A549 (cell line): ENCODE measurements around the gene STAT4. TPM values are rescaled to one million over a fixed set of nuclear protein-coding genes. Genes with fewer than 3 reads are reported as not detected.

Experiments
- ATAC-seq, 2 experiments: fragments of 200-7000 bp in 1 of 2; fragments of >200 bp in 1 of 2; cut with Nextera tagmentation in 1 of 2; cut with Tn5 transposase in 1 of 2; 3 replicates each; pipeline versions ENCODE4 v1.8.0 to v1.9.1; 2018 to 2020; ENCODE audit warnings: mild to moderate bottlenecking in 1 of 2, moderate library complexity in 1 of 2
- CTCF ChIA-PET: fragments of 300-600 bp; sonication (Branson Sonifier 250); formaldehyde crosslinking; extraction: SDS; loops from one replicate; lab custom pipeline; 2021; ENCODE audit warnings: antibody characterized with exemption, inconsistent platforms; lab: Yijun Ruan, JAX
- POLR2A ChIA-PET: fragments of 350-600 bp; formaldehyde crosslinking; extraction: SDS; loops from one replicate; lab custom pipeline; 2021; ENCODE audit warnings: antibody characterized with exemption, inconsistent platforms; lab: Yijun Ruan, JAX
- DNase-seq, 2 experiments: peaks; one replicate each; pipeline versions ENCODE4 v3.0.0 to v3.0.0-alpha.2; 2011 to 2016; ENCODE audit warnings: low read depth in 1 of 2, low spot score in 1 of 2
- FAIRE-seq: peaks from 2 replicates; lab custom pipeline; 2011; peaks lifted over from hg19 to GRCh38; lab: Jason Lieb, UNC
- H3K27ac ChIP-seq, 2 experiments: fragments of >200 bp; sonication (Bioruptor Twin); formaldehyde crosslinking; 3 replicates each; pipeline ENCODE4 v1.5.1; 2016 to 2017
- H3K4me1 ChIP-seq: fragments of >200 bp; sonication (Bioruptor Twin); formaldehyde crosslinking; 3 replicates; pipeline ENCODE4 v1.6.1; 2016
- H3K4me2 ChIP-seq: fragments of >200 bp; sonication (Bioruptor Twin); formaldehyde crosslinking; 3 replicates; pipeline ENCODE4 v1.6.1; 2016
- H3K4me3 ChIP-seq: fragments of >200 bp; sonication (Bioruptor Twin); formaldehyde crosslinking; 3 replicates; pipeline ENCODE4 v1.5.1; 2016
- H3K9me3 ChIP-seq: fragments of >200 bp; sonication (Bioruptor Twin); formaldehyde crosslinking; 3 replicates; pipeline ENCODE4 v1.6.1; 2016
- CBX2 ChIP-seq: fragments of 200-600 bp; sonication (generic); IDR thresholded peaks from 2 replicates; pipeline ENCODE4 v1.6.1; 2016; ENCODE audit warnings: low read depth, mild to moderate bottlenecking, borderline replicate concordance
- CEBPB ChIP-seq, 2 experiments: fragments of >200 bp in 1 of 2; sonication (Bioruptor Twin) in 1 of 2; formaldehyde crosslinking in 1 of 2; IDR thresholded peaks; 2 replicates each; pipeline ENCODE4 v1.6.1; 2012 to 2016
- CTCF ChIP-seq: fragments of >200 bp; sonication (Bioruptor Twin); formaldehyde crosslinking; IDR thresholded peaks from 3 replicates; pipeline ENCODE4 v1.5.1; 2016
- EHMT2 ChIP-seq: fragments of 200-600 bp; sonication (generic); IDR thresholded peaks from 2 replicates; pipeline ENCODE4 v1.6.1; 2016; ENCODE audit warnings: antibody characterized with exemption, low read depth, mild to moderate bottlenecking, moderate library complexity
- EP300 ChIP-seq, 2 experiments: fragments of >200 bp; sonication (Bioruptor Twin); formaldehyde crosslinking; IDR thresholded peaks; 2 replicates in 1 of 2; 3 replicates in 1 of 2; pipeline ENCODE4 v1.6.1; 2016 to 2017
- ESRRA ChIP-seq: fragments of 150-350 bp; IDR thresholded peaks from 2 replicates; pipeline ENCODE4 v1.6.1; 2014; ENCODE audit warnings: mild to moderate bottlenecking, low read length, borderline replicate concordance
- FOSB ChIP-seq: fragments of 250-450 bp; sonication (Bioruptor Pico); IDR thresholded peaks from 2 replicates; pipeline ENCODE4 v1.5.0; 2020; ENCODE audit warnings: mild to moderate bottlenecking, moderate library complexity
- FOSL2 ChIP-seq, 2 experiments: fragments of 450-650 bp in 1 of 2; fragments of >200 bp in 1 of 2; sonication (Bioruptor Twin) in 1 of 2; formaldehyde crosslinking; IDR thresholded peaks; 2 replicates each; pipeline versions ENCODE4 v1.5.0 to v1.6.1; 2016 to 2020; ENCODE audit warnings: mild to moderate bottlenecking in 1 of 2, moderate library complexity in 1 of 2
- FOXS1 ChIP-seq: fragments of 250-450 bp; sonication (Bioruptor Pico); IDR thresholded peaks from 2 replicates; pipeline ENCODE4 v1.5.0; 2020; ENCODE audit warnings: mild to moderate bottlenecking, moderate library complexity
- GATA3 ChIP-seq: IDR thresholded peaks from 2 replicates; pipeline ENCODE4 v1.6.1; 2012; ENCODE audit warnings: borderline replicate concordance
- HDAC2 ChIP-seq: fragments of 200-600 bp; sonication (generic); IDR thresholded peaks from 2 replicates; pipeline ENCODE4 v1.6.1; 2016
- HOXA7 ChIP-seq: fragments of 250-450 bp; sonication (Bioruptor Pico); IDR thresholded peaks from 2 replicates; pipeline ENCODE4 v1.5.0; 2020; ENCODE audit warnings: mild to moderate bottlenecking, moderate library complexity
- HOXB13 ChIP-seq: fragments of 250-450 bp; sonication (Bioruptor Pico); IDR thresholded peaks from 2 replicates; pipeline ENCODE4 v1.5.0; 2020; ENCODE audit warnings: low read depth, mild to moderate bottlenecking, moderate library complexity
- JUN ChIP-seq, 2 experiments: fragments of >200 bp; sonication (Bioruptor Twin); formaldehyde crosslinking; IDR thresholded peaks; 2 replicates in 1 of 2; 3 replicates in 1 of 2; pipeline ENCODE4 v1.6.1; 2016 to 2017
- JUNB ChIP-seq: fragments of >200 bp; sonication (Bioruptor Twin); formaldehyde crosslinking; IDR thresholded peaks from 2 replicates; pipeline ENCODE4 v1.6.1; 2016
- NFE2L2 ChIP-seq: fragments of 150-350 bp; conservative IDR thresholded peaks from 2 replicates; pipeline ENCODE4 v1.6.1; 2014; ENCODE audit warnings: low read length
- PBX3 ChIP-seq: IDR thresholded peaks from 2 replicates; pipeline ENCODE4 v1.6.1; 2012
- PHF8 ChIP-seq: fragments of 200-600 bp; sonication (generic); IDR thresholded peaks from 2 replicates; pipeline ENCODE4 v1.6.1; 2016; ENCODE audit warnings: low read depth, mild to moderate bottlenecking, antibody characterized with exemption, moderate library complexity, borderline replicate concordance
- POLR2A ChIP-seq: IDR thresholded peaks from 2 replicates; pipeline ENCODE4 v1.6.1; 2012; ENCODE audit warnings: mild to moderate bottlenecking, low read length
- RARB ChIP-seq: fragments of 250-450 bp; sonication (Bioruptor Pico); IDR thresholded peaks from 2 replicates; pipeline ENCODE4 v1.8.0; 2021; ENCODE audit warnings: mild to moderate bottlenecking, moderate library complexity
- RCOR1 ChIP-seq: fragments of 150-350 bp; IDR thresholded peaks from 2 replicates; pipeline ENCODE4 v1.6.1; 2014; ENCODE audit warnings: antibody characterized with exemption, low read length, low read depth
- RFX5 ChIP-seq: fragments of 450-650 bp; IDR thresholded peaks from 2 replicates; pipeline ENCODE4 v1.7.1; 2014; ENCODE audit warnings: antibody characterized with exemption, mild to moderate bottlenecking, moderate library complexity
- RNF2 ChIP-seq: fragments of 200-600 bp; sonication (generic); IDR thresholded peaks from 2 replicates; pipeline ENCODE4 v1.6.1; 2016; ENCODE audit warnings: low read depth, mild to moderate bottlenecking, antibody characterized with exemption, moderate library complexity, borderline replicate concordance
- SMC3 ChIP-seq: fragments of >200 bp; sonication (Bioruptor Twin); formaldehyde crosslinking; IDR thresholded peaks from 3 replicates; pipeline ENCODE4 v1.6.1; 2018; ENCODE audit warnings: inconsistent platforms
- TFCP2L1 ChIP-seq: fragments of 250-450 bp; sonication (Bioruptor Pico); IDR thresholded peaks from 2 replicates; pipeline ENCODE4 v1.5.0; 2021; ENCODE audit warnings: mild to moderate bottlenecking
- TP53 ChIP-seq: fragments of 250-450 bp; sonication (Bioruptor Pico); IDR thresholded peaks from 2 replicates; pipeline ENCODE4 v1.5.0; 2021; ENCODE audit warnings: mild to moderate bottlenecking, moderate library complexity
- ZSCAN20 ChIP-seq: fragments of 250-450 bp; sonication (Bioruptor Pico); IDR thresholded peaks from 2 replicates; pipeline ENCODE4 v1.8.0; 2022; ENCODE audit warnings: mild to moderate bottlenecking, moderate library complexity
- WGBS: methylation state at CpG from one replicate; pipeline ENCODE4 v1.1.6; 2017; ENCODE audit errors: missing lambda C conversion rate; 5-methylcytosine and 5-hydroxymethylcytosine counted together
- polyA plus RNA-seq, 4 experiments: library from polyadenylated mRNA; depleted of rRNA in 3 of 4; stranded (reverse); fragments of >200 nt; fragmentation: RNase III in 1 of 4; extraction: RNeasy Plus Mini Kit Qiagen cat#74134 plus additional on column Dnase treatment in 1 of 4; gene quantifications; 2 replicates in 3 of 4; 3 replicates in 1 of 4; pipeline ENCODE4 v1.2.3, GENCODE V29; 2011 to 2017
- TF ChIP-seq, protein P1 (sequence below): fragments of >200 bp; sonication (Bioruptor Twin); formaldehyde crosslinking; IDR thresholded peaks from 3 replicates; pipeline ENCODE4 v1.6.1; 2016
- TF ChIP-seq, protein P2 (sequence below): fragments of 250-450 bp; sonication (Bioruptor Pico); IDR thresholded peaks from 2 replicates; pipeline ENCODE4 v1.5.0; 2021; ENCODE audit warnings: mild to moderate bottlenecking, moderate library complexity, borderline replicate concordance
- TF ChIP-seq, protein P3 (sequence below): fragments of 250-450 bp; sonication (Bioruptor Pico); IDR thresholded peaks from 2 replicates; pipeline ENCODE4 v1.5.0; 2020; ENCODE audit warnings: low read depth, mild to moderate bottlenecking, moderate library complexity
- TF ChIP-seq, protein P4 (sequence below): IDR thresholded peaks from 2 replicates; pipeline ENCODE4 v1.6.1; 2012
- TF ChIP-seq, protein P5 (sequence below): fragments of 150-350 bp; IDR thresholded peaks from 2 replicates; pipeline ENCODE4 v1.6.1; 2014; ENCODE audit warnings: low read depth, mild to moderate bottlenecking, low read length

STAT4 gene
- polyA plus RNA-seq, 2 of the 4 experiments (the other 2 are of a cell fraction), result 11.6 to 34.4 TPM

- FAIRE-seq (peak; percentile 28), DNase-seq (peak in 1 of 2 experiments; percentile 75), ATAC-seq (peak in 1 of 2 experiments; percentile 14; a peak in 3 of 6 replicates)
- Histone ChIP-seq H3K27ac (peak overlapping the region; percentile 94 to 95), H3K4me2 (peak overlapping the region; percentile 69), H3K4me3 (peak overlapping the region; percentile 10; the same call in 1 of the 3 replicates), H3K9me3 (no peaks in the 10 kb centered on the region), H3K4me1 (peaks cover 94% of the 10 kb centered on the region)
- ChIA-PET CTCF (interaction anchor here (1.3 to 11.8 kb wide), 4 partner anchors 48 to 352 kb away, joined by 6 to 172 read pairs (median 24); no protein-coding TSS in a partner anchor), POLR2A (interaction anchor here (0.6 to 1.5 kb wide), 3 partner anchors 49 to 175 kb away, joined by 4 to 8 read pairs (median 4); no protein-coding TSS in a partner anchor)
- WGBS, result 2% methylated on average over 5 of the region's 5 CpGs
- TF ChIP-seq TP53 (CRISPR knock-in tag), result no peak
- no peak for TF ChIP-seq RCOR1
- TF ChIP-seq RARB (CRISPR knock-in tag), result peak; percentile 62; the same call in 1 of the 2 replicates
- TF ChIP-seq PHF8, result no peak
- TF ChIP-seq RNF2, result no peak
- TF ChIP-seq CBX2, result no peak
- no peak for TF ChIP-seq HDAC2
- no peak for TF ChIP-seq HOXB13 (CRISPR knock-in tag)
- TF ChIP-seq JUN (IDR thresholded peaks at IDR 0.05), result peak in 1 of 2 experiments; percentile 44; a peak in 1 of 5 replicates
- no peak for TF ChIP-seq FOXS1 (CRISPR knock-in tag)
- no peak for TF ChIP-seq ESRRA
- peak; percentile 67 to 97 for TF ChIP-seq CEBPB (IDR thresholded peaks at IDR 0.05)
- no peak for TF ChIP-seq HOXA7 (CRISPR knock-in tag)
- TF ChIP-seq PBX3, result 0 out of 2 replicates have a peak, but pooled peaks have one; percentile 48
- TF ChIP-seq ZSCAN20 (CRISPR knock-in tag), result no peak
- TF ChIP-seq, protein P1, sequence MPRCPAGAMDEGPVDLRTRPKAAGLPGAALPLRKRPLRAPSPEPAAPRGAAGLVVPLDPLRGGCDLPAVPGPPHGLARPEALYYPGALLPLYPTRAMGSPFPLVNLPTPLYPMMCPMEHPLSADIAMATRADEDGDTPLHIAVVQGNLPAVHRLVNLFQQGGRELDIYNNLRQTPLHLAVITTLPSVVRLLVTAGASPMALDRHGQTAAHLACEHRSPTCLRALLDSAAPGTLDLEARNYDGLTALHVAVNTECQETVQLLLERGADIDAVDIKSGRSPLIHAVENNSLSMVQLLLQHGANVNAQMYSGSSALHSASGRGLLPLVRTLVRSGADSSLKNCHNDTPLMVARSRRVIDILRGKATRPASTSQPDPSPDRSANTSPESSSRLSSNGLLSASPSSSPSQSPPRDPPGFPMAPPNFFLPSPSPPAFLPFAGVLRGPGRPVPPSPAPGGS, result peak; percentile 47; the same call in 1 of the 3 replicates
- TF ChIP-seq, protein P2, sequence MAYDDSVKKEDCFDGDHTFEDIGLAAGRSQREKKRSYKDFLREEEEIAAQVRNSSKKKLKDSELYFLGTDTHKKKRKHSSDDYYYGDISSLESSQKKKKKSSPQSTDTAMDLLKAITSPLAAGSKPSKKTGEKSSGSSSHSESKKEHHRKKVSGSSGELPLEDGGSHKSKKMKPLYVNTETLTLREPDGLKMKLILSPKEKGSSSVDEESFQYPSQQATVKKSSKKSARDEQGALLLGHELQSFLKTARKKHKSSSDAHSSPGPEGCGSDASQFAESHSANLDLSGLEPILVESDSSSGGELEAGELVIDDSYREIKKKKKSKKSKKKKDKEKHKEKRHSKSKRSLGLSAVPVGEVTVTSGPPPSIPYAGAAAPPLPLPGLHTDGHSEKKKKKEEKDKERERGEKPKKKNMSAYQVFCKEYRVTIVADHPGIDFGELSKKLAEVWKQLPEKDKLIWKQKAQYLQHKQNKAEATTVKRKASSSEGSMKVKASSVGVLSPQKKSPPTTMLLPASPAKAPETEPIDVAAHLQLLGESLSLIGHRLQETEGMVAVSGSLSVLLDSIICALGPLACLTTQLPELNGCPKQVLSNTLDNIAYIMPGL (CRISPR knock-in tag), result no peak
- TF ChIP-seq RFX5, result no peak
- TF ChIP-seq NFE2L2, result no peak
- no peak for TF ChIP-seq CTCF
- peak; percentile 96 for TF ChIP-seq GATA3
- peak; percentile 68 for TF ChIP-seq FOSL2 (IDR thresholded peaks at IDR 0.05)
- TF ChIP-seq FOSL2 (CRISPR knock-in tag; IDR thresholded peaks at IDR 0.05), result peak; percentile 88
- TF ChIP-seq, protein P3, sequence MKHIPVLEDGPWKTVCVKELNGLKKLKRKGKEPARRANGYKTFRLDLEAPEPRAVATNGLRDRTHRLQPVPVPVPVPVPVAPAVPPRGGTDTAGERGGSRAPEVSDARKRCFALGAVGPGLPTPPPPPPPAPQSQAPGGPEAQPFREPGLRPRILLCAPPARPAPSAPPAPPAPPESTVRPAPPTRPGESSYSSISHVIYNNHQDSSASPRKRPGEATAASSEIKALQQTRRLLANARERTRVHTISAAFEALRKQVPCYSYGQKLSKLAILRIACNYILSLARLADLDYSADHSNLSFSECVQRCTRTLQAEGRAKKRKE (CRISPR knock-in tag), result no peak
- TF ChIP-seq, protein P4, sequence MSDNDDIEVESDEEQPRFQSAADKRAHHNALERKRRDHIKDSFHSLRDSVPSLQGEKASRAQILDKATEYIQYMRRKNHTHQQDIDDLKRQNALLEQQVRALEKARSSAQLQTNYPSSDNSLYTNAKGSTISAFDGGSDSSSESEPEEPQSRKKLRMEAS, result peak; percentile 76
- TF ChIP-seq POLR2A, result no peak
- peak; percentile 53 to 67; a peak in 2 of 5 replicates for TF ChIP-seq EP300 (IDR thresholded peaks at IDR 0.05)
- TF ChIP-seq, protein P5, sequence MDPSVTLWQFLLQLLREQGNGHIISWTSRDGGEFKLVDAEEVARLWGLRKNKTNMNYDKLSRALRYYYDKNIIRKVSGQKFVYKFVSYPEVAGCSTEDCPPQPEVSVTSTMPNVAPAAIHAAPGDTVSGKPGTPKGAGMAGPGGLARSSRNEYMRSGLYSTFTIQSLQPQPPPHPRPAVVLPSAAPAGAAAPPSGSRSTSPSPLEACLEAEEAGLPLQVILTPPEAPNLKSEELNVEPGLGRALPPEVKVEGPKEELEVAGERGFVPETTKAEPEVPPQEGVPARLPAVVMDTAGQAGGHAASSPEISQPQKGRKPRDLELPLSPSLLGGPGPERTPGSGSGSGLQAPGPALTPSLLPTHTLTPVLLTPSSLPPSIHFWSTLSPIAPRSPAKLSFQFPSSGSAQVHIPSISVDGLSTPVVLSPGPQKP, result no peak
- no peak for TF ChIP-seq TFCP2L1 (CRISPR knock-in tag)
- TF ChIP-seq JUNB, result peak; percentile 88
- TF ChIP-seq EHMT2, result no peak
- TF ChIP-seq SMC3, result no peak
- no peak for TF ChIP-seq FOSB (CRISPR knock-in tag)
These were observed 18.9 kb upstream of the STAT4 start for GRCh38 chr2:191169456-191170300.
